Mesothelial cell of epicardium (in vitro differentiated cells): ENCODE measurements around the gene MDM2. TPM values are rescaled to one million over a fixed set of nuclear protein-coding genes. Genes with fewer than 3 reads are reported as not detected.

Experiments used
- DNase-seq, 2 experiments: peaks; one replicate each; pipeline ENCODE4 v3.0.0; 2021; ENCODE audit warnings: low spot score in 2 of 2; ENCODE audit not compliant: unreplicated experiment in 2 of 2
- H3K27ac Mint-ChIP-seq: 2 replicates; pipeline ENCODE4 v1.8.0; 2021; ENCODE audit warnings: mixed read lengths
- H3K27me3 Mint-ChIP-seq: 2 replicates; pipeline ENCODE4 v1.8.0; 2021; ENCODE audit warnings: low read depth, mixed read lengths
- H3K36me3 Mint-ChIP-seq: 2 replicates; pipeline ENCODE4 v1.8.0; 2021; ENCODE audit warnings: mixed read lengths
- H3K4me1 Mint-ChIP-seq: 2 replicates; pipeline ENCODE4 v1.8.0; 2021; ENCODE audit warnings: mixed read lengths
- H3K4me3 Mint-ChIP-seq: 2 replicates; pipeline ENCODE4 v1.8.0; 2021; ENCODE audit warnings: mild to moderate bottlenecking, moderate library complexity, mixed read lengths
- H3K9me3 Mint-ChIP-seq: 2 replicates; pipeline ENCODE4 v1.8.0; 2021; ENCODE audit warnings: mixed read lengths
- total RNA-seq: library from RNA; stranded (reverse); gene quantifications from 3 replicates; pipeline ENCODE4 v1.2.1, GENCODE V29; 2021
- TF ChIP-seq, protein P1 (sequence below): fragments of 200-600 bp; sonication (generic); IDR thresholded peaks from one replicate; pipeline ENCODE4 v1.5.0; 2021; ENCODE audit warnings: antibody characterized with exemption; ENCODE audit not compliant: unreplicated experiment

Gene MDM2
- total RNA-seq, 1 donor from 2014 or later = 182 TPM

DNA sequence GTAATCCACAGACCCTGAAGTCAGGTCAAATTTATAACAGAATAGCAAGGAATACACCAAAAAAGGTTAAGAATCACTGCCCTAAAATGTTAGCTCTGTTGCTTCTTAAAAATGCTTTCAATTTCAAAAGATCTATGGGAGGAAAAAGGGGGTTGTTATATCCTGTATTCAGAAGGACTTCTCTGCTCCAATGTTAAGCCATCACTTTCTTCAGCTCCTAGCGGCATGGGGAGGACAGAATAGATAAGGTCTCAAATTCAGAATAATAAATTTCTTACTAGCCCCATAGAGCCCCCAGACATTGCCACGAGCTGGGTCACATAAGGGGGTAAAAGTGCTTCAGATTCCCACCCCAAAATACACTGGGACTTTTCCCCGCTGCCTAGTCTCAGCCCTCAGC, 75.2 kb downstream of the MDM2 start:
- TF ChIP-seq, protein P1, sequence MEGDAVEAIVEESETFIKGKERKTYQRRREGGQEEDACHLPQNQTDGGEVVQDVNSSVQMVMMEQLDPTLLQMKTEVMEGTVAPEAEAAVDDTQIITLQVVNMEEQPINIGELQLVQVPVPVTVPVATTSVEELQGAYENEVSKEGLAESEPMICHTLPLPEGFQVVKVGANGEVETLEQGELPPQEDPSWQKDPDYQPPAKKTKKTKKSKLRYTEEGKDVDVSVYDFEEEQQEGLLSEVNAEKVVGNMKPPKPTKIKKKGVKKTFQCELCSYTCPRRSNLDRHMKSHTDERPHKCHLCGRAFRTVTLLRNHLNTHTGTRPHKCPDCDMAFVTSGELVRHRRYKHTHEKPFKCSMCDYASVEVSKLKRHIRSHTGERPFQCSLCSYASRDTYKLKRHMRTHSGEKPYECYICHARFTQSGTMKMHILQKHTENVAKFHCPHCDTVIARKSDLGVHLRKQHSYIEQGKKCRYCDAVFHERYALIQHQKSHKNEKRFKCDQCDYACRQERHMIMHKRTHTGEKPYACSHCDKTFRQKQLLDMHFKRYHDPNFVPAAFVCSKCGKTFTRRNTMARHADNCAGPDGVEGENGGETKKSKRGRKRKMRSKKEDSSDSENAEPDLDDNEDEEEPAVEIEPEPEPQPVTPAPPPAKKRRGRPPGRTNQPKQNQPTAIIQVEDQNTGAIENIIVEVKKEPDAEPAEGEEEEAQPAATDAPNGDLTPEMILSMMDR = no peak
- Mint-ChIP-seq H3K27me3 (no peaks in the 10 kb centered on the region), H3K36me3 (peaks cover 3% of the 10 kb centered on the region), H3K27ac (no peak overlapping the region), H3K4me3 (no peak overlapping the region), H3K4me1 (no peaks in the 10 kb centered on the region), H3K9me3 (peaks cover 15% of the 10 kb centered on the region)
- no peak for DNase-seq

- TF ChIP-seq, protein P1 = no peak
- DNase-seq = no peak
- no peaks in the 10 kb centered on the region for H3K27me3 Mint-ChIP-seq
- peaks cover 7% of the 10 kb centered on the region for H3K9me3 Mint-ChIP-seq
- no peaks in the 10 kb centered on the region for H3K36me3 Mint-ChIP-seq
- no peak overlapping the region for H3K27ac Mint-ChIP-seq
- no peaks in the 10 kb centered on the region for H3K4me1 Mint-ChIP-seq
- H3K4me3 Mint-ChIP-seq = no peak overlapping the region
Observed at GRCh38 chr12:68884251-68884650, 76.3 kb downstream of the MDM2 start.

GRCh38 chr12:68885381-68885780, 77.4 kb downstream of the MDM2 start:
- Mint-ChIP-seq H3K36me3 (no peaks in the 10 kb centered on the region), H3K27ac (no peak overlapping the region), H3K4me3 (no peak overlapping the region), H3K27me3 (no peaks in the 10 kb centered on the region), H3K9me3 (peaks cover 7% of the 10 kb centered on the region), H3K4me1 (no peaks in the 10 kb centered on the region)
- DNase-seq = no peak
- TF ChIP-seq, protein P1 = no peak

DNA sequence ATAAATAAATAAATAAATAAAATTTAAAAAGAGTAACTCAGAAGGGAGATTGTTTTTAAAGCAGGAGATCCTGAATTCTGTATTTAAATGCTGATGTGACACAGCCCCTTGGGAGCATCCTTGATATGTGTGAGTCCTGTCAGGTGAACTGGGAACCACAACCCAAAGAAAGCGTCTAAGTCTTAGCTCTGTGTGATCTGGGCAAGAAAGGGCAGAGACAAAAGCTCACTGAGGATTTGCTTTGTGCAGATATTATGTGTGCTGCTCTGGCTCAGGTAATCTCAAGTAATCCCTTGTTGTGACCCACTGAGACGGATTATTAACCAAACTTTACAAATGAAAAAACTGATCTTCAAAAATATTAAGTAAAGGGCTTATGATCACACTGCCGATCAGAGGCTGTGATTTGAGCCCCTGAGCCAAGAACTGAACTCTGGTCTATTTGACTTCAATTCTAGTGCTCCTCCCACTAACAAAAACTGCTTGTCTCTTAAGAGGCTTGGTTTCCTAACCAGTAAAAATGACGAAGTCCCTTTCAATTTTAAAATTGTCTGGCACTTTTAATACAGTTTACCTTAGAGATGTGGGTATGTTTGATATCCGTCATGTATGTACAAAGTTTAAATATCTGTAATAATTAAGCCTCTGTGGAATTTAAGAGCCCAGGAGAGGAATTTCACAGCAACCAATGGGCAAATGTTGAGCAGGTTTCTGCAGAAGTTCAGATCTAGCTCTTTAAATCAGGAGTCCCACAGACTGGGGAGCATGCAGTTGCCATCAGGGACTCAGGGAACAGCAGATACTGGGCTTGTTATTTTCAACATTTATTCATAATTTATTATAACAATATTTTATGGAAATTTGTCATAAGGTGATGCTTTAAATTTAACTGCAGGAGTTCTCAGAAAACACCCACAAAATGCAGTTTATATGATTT, 78.9 kb downstream of the MDM2 start:
- H3K27ac Mint-ChIP-seq = no peak overlapping the region
- H3K9me3 Mint-ChIP-seq = peaks cover 4% of the 10 kb centered on the region
- no peaks in the 10 kb centered on the region for H3K27me3 Mint-ChIP-seq
- no peaks in the 10 kb centered on the region for H3K36me3 Mint-ChIP-seq
- no peak overlapping the region for H3K4me3 Mint-ChIP-seq
- DNase-seq = no peak
- H3K4me1 Mint-ChIP-seq = no peaks in the 10 kb centered on the region
- TF ChIP-seq, protein P1 = no peak

DNA sequence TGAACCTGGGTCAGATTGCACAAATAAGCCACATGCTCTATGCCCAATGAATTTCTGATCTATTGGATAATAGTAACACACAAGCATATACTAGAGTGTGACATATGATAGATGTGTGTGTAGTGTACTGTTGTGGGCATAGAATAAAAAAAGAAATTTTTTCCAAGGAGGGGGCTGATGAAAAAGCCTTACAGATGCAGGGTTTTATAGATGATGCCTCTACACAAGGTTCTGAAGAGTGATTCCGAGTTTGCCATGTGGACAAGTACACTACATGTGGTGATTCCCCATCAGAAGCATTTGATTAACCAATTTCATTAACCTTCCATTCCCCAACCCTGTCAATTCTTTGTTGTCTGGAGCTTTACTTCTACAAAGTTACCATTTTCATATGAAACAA, 79.7 kb downstream of the MDM2 start:
- no peak for DNase-seq
- H3K27me3 Mint-ChIP-seq = no peaks in the 10 kb centered on the region
- H3K27ac Mint-ChIP-seq = no peak overlapping the region

More for the DNA sequence above, 79.7 kb downstream of the MDM2 start:
- TF ChIP-seq, protein P1 = no peak
- no peaks in the 10 kb centered on the region for H3K9me3 Mint-ChIP-seq
- H3K4me3 Mint-ChIP-seq = no peak overlapping the region
- no peaks in the 10 kb centered on the region for H3K36me3 Mint-ChIP-seq
- H3K4me1 Mint-ChIP-seq = no peaks in the 10 kb centered on the region
